Measurements from ENCODE around the gene VSIG4. TPM values are rescaled to one million over a fixed set of nuclear protein-coding genes. Genes with fewer than 3 reads are reported as not detected.
A peak's percentile ranks its signal among the peaks of the same experiment; 100 is the strongest.

Gene VSIG4
- total and polyA plus RNA-seq, 8 donors: 7.9 to 45.4 (median 20.0) TPM

GRCh38 chrX:66015152-66015831, 24.6 kb downstream of the VSIG4 start:
- DNase-seq: peak in 1 of 2 donors; percentile 45
- no peaks in the 10 kb centered on the region for H3K4me1 ChIP-seq
- H3K9me3 ChIP-seq: no peaks in the 10 kb centered on the region
- H3K27ac ChIP-seq: peak overlapping the region in 4 of 5 donors; percentile 11 to 74 (median 54)
- no peaks in the 10 kb centered on the region for H3K27me3 ChIP-seq
- intact Hi-C loops (cut with DNase I; ENCODE audit: low total_unique reads): no loop called here
- TF ChIP-seq POLR2AphosphoS5 (IDR thresholded peaks at IDR 0.05) (peak in 1 of 3 donors; percentile 48), POLR2A (IDR thresholded peaks at IDR 0.05) (no peak)
- peak overlapping the region; percentile 6 to 27 (median 13) for H3K4me3 ChIP-seq
- WGBS, 5 donors: 36 to 64% (median 49%) methylated on average over 2 of the region's 2 CpGs
- no peaks in the 10 kb centered on the region for H3K36me3 ChIP-seq

GRCh38 chrX:66014556-66014955, 25.3 kb downstream of the VSIG4 start:
- H3K27me3 ChIP-seq: no peaks in the 10 kb centered on the region
- no peak overlapping the region for H3K4me3 ChIP-seq
- intact Hi-C loops (cut with DNase I; ENCODE audit: low total_unique reads): no loop called here
- no peaks in the 10 kb centered on the region for H3K9me3 ChIP-seq
- no peak for DNase-seq
- no peaks in the 10 kb centered on the region for H3K36me3 ChIP-seq
- no peak for TF ChIP-seq POLR2A (IDR thresholded peaks at IDR 0.05)
- no peak for TF ChIP-seq POLR2AphosphoS5 (IDR thresholded peaks at IDR 0.05)
- TF ChIP-seq CTCF (IDR thresholded peaks at IDR 0.05): no peak
- TF ChIP-seq EP300 (IDR thresholded peaks at IDR 0.05): no peak
- no peaks in the 10 kb centered on the region for H3K4me1 ChIP-seq
- H3K27ac ChIP-seq: peak overlapping the region in 2 of 5 donors; percentile 68 to 74
- WGBS, 5 donors: 53 to 86% (median 76%) methylated on average over 1 of the region's 1 CpG

GRCh38 chrX:66014084-66014483, 25.8 kb downstream of the VSIG4 start:
- Histone ChIP-seq H3K27ac (peak overlapping the region in 2 of 5 donors; percentile 68 to 74), H3K36me3 (no peaks in the 10 kb centered on the region), H3K27me3 (no peaks in the 10 kb centered on the region), H3K4me1 (no peaks in the 10 kb centered on the region), H3K4me3 (no peak overlapping the region), H3K9me3 (no peaks in the 10 kb centered on the region)
- no peak for DNase-seq
- TF ChIP-seq POLR2A (IDR thresholded peaks at IDR 0.05): no peak
- TF ChIP-seq EP300 (IDR thresholded peaks at IDR 0.05): no peak
- no peak for TF ChIP-seq CTCF (IDR thresholded peaks at IDR 0.05)
- no peak for TF ChIP-seq POLR2AphosphoS5 (IDR thresholded peaks at IDR 0.05)
- WGBS, 5 donors: 50 to 79% (median 64%) methylated on average over 2 of the region's 2 CpGs
- intact Hi-C loops (cut with DNase I; ENCODE audit: low total_unique reads): no loop called here

- WGBS, 5 donors: 66 to 75% (median 69%) methylated on average over 5 of the region's 5 CpGs
- no peak for TF ChIP-seq CTCF (IDR thresholded peaks at IDR 0.05)
- TF ChIP-seq POLR2A (IDR thresholded peaks at IDR 0.05): no peak
- H3K9me3 ChIP-seq: no peaks in the 10 kb centered on the region
- no peaks in the 10 kb centered on the region for H3K4me1 ChIP-seq
- no peak overlapping the region for H3K4me3 ChIP-seq
- peak overlapping the region in 2 of 5 donors; percentile 68 to 74 for H3K27ac ChIP-seq
- no peaks in the 10 kb centered on the region for H3K36me3 ChIP-seq
- intact Hi-C loops (cut with DNase I; ENCODE audit: low total_unique reads): no loop called here
- DNase-seq: no peak
- H3K27me3 ChIP-seq: no peaks in the 10 kb centered on the region
These were observed 26.6 kb downstream of the VSIG4 start for GRCh38 chrX:66013194-66013816.

- Histone ChIP-seq H3K27ac (peak overlapping the region in 2 of 5 donors; percentile 68 to 74), H3K4me1 (no peaks in the 10 kb centered on the region), H3K27me3 (no peaks in the 10 kb centered on the region), H3K9me3 (no peaks in the 10 kb centered on the region), H3K36me3 (no peaks in the 10 kb centered on the region), H3K4me3 (no peak overlapping the region)
- 27 to 67% (median 53%) methylated on average over 1 of the region's 1 CpG for WGBS, 5 donors
- DNase-seq: peak; percentile 16 to 31
- intact Hi-C loops (cut with DNase I; ENCODE audit: low total_unique reads): no loop called here
- TF ChIP-seq CTCF (IDR thresholded peaks at IDR 0.05) (no peak), POLR2AphosphoS5 (IDR thresholded peaks at IDR 0.05) (peak in 1 of 3 donors; percentile 21)
These were observed 27.8 kb downstream of the VSIG4 start for GRCh38 chrX:66012094-66012534.

Data from stomach (tissue), 9 donors.